HepG2 (cell line): Measurements from ENCODE around the gene PFN1. TPM values are rescaled to one million over a fixed set of nuclear protein-coding genes. Genes with fewer than 3 reads are reported as not detected.

ENCODE experiments used
- ATAC-seq: fragments of 200-7000 bp; cut with Tn5 transposase; 3 replicates; pipeline ENCODE4 v1.9.1; 2020; ENCODE audit warnings: mild to moderate bottlenecking, moderate library complexity
- BruUV-seq: library from RNA; stranded (reverse); fragments of 400-500 nt; replicated peaks from 2 replicates; lab custom pipeline; 2021; lab: Mats Ljungman, UMichigan
- CTCF ChIA-PET: fragments of 300-600 bp; formaldehyde crosslinking; extraction: SDS; loops from one replicate; lab custom pipeline; 2021; ENCODE audit warnings: low total read pairs, inconsistent platforms, low intra/inter-chr PET ratio; lab: Yijun Ruan, JAX
- POLR2A ChIA-PET: fragments of 350-600 bp; sonication (Branson Sonifier 250); formaldehyde crosslinking; loops from one replicate; lab custom pipeline; 2020; ENCODE audit warnings: antibody characterized with exemption, inconsistent platforms; lab: Yijun Ruan, JAX
- DNase-seq: peaks from one replicate; pipeline ENCODE4 v3.0.0-alpha.2; 2015; ENCODE audit warnings: low spot score
- FAIRE-seq: peaks from 3 replicates; lab custom pipeline; 2011; peaks lifted over from hg19 to GRCh38; lab: Jason Lieb, UNC
- H2AFZ ChIP-seq: one replicate; pipeline ENCODE4 v1.6.1; 2011; ENCODE audit warnings: low read length, inconsistent platforms
- H3K27ac ChIP-seq: fragments of 300-600 bp; 3 replicates; pipeline ENCODE4 v1.8.0; 2011; ENCODE audit warnings: mixed run types, mild to moderate bottlenecking, mixed read lengths, low read length, inconsistent platforms; ENCODE audit not compliant: insufficient read depth; ENCODE audit errors: extremely low read length
- H3K27me3 ChIP-seq, 2 experiments: fragments of 200-600 bp in 1 of 2; 2 replicates in 1 of 2; 3 replicates in 1 of 2; pipeline versions ENCODE4 v1.6.0 to v1.8.0; 2011; ENCODE audit warnings: low read length in 2 of 2, mild to moderate bottlenecking in 2 of 2, moderate library complexity in 2 of 2, inconsistent platforms in 1 of 2; ENCODE audit not compliant: insufficient read depth in 2 of 2, control insufficient read depth in 1 of 2
- H3K36me3 ChIP-seq, 2 experiments: fragments of 200-600 bp in 1 of 2; replicated peaks in 1 of 2; 2 replicates in 1 of 2; 3 replicates in 1 of 2; pipeline versions ENCODE4 v1.5.1 to v1.8.0; 2011; ENCODE audit warnings: low read length in 2 of 2, inconsistent platforms in 1 of 2; ENCODE audit not compliant: insufficient read depth in 2 of 2, control insufficient read depth in 1 of 2
- H3K4me1 ChIP-seq: 2 replicates; pipeline ENCODE4 v1.5.1; 2012; ENCODE audit warnings: low read length, inconsistent platforms; ENCODE audit not compliant: insufficient read depth
- H3K4me2 ChIP-seq: 2 replicates; pipeline ENCODE4 v1.6.0; 2011; ENCODE audit warnings: low read depth, low read length, inconsistent platforms
- H3K4me3 ChIP-seq, 3 experiments: fragments of 200-600 bp in 1 of 3; sonication (generic), shearing (Covaris generic) in 1 of 3; replicated peaks in 1 of 3; 2 replicates each; pipeline ENCODE4 v1.5.1; 2011 to 2016; ENCODE audit warnings: low read length in 3 of 3, inconsistent platforms in 2 of 3, low read depth in 2 of 3, mild to moderate bottlenecking in 2 of 3, control low read depth in 1 of 3, mixed read lengths in 1 of 3; ENCODE audit not compliant: insufficient read depth in 1 of 3
- H3K79me2 ChIP-seq: one replicate; pipeline ENCODE4 v1.6.1; 2011; ENCODE audit warnings: low read length, inconsistent platforms; ENCODE audit not compliant: insufficient read depth
- H3K9ac ChIP-seq: 2 replicates; pipeline ENCODE4 v1.6.0; 2011; ENCODE audit warnings: mild to moderate bottlenecking, low read depth, low read length, inconsistent platforms; ENCODE audit not compliant: insufficient read depth
- H3K9me3 ChIP-seq: 2 replicates; pipeline ENCODE4 v1.5.1; 2012; ENCODE audit warnings: mild to moderate bottlenecking, low read length
- H4K20me1 ChIP-seq: 2 replicates; pipeline ENCODE4 v1.6.0; 2011; ENCODE audit warnings: inconsistent platforms, mild to moderate bottlenecking, low read length, moderate library complexity; ENCODE audit not compliant: insufficient read depth
- AGO2 ChIP-seq: fragments of 200-400 bp; formaldehyde crosslinking; optimal IDR thresholded peaks from 2 replicates; pipeline ENCODE3; 2017; ENCODE audit warnings: mild to moderate bottlenecking, low read depth, low read length, moderate library complexity
- MED13 ChIP-seq: sonication (generic); formaldehyde crosslinking; IDR thresholded peaks from 2 replicates; pipeline ENCODE4 v1.5.0; 2020; ENCODE audit warnings: missing genetic modification reagents
- MYC ChIP-seq: sonication (generic); formaldehyde crosslinking; IDR thresholded peaks from 2 replicates; pipeline ENCODE4 v1.9.0; 2021; ENCODE audit warnings: missing genetic modification reagents, borderline replicate concordance
- POLR2A ChIP-seq, 2 experiments: IDR thresholded peaks; 2 replicates each; pipeline ENCODE4 v1.6.1; 2011; ENCODE audit warnings: low read depth in 2 of 2, low read length in 2 of 2, mild to moderate bottlenecking in 1 of 2, moderate library complexity in 1 of 2; ENCODE audit not compliant: insufficient read depth in 1 of 2
- ZNF335 ChIP-seq: sonication (generic); formaldehyde crosslinking; IDR thresholded peaks from 2 replicates; pipeline ENCODE4 v1.4.0; 2020; ENCODE audit warnings: missing genetic modification reagents
- WGBS: methylation state at CpG from one replicate; pipeline ENCODE4 v1.1.6; 2017; ENCODE audit warnings: low lambda C conversion rate; 5-methylcytosine and 5-hydroxymethylcytosine counted together
- in situ Hi-C: cut with HindIII; loops from 2 replicates; pipeline ENCODE4 v1.10.0; 2017; ENCODE audit warnings: low pct_unique_long_range_greater_than_20kb; ENCODE audit not compliant: extremely low pct_ligation_motif_present
- intact Hi-C: fragments of 100-400 bp; cut with micrococcal nuclease; formaldehyde crosslinking; loops from one replicate; pipeline ENCODE4 v1.10.0; 2022; ENCODE audit not compliant: unreplicated experiment
- polyA plus RNA-seq, 8 experiments: library from polyadenylated mRNA; depleted of rRNA in 3 of 8; stranded (reverse) in 7 of 8; unstranded in 1 of 8; fragments of >200 nt; fragmentation: Illumina TruSeq in 4 of 8; extraction: Trizol in 4 of 8; gene quantifications; 2 replicates each; pipeline versions ENCODE4 v1.2.1 to v1.2.3, GENCODE V29; 2011 to 2016; ENCODE audit warnings: low read depth in 4 of 8, missing spikeins in 1 of 8, mixed read lengths in 1 of 8; ENCODE audit not compliant: insufficient read depth in 1 of 8
- total RNA-seq, 5 experiments: library from RNA; depleted of rRNA; stranded (reverse); fragments of >200 nt; fragmentation: Illumina TruSeq; extraction: Trizol; gene quantifications; 2 replicates each; pipeline ENCODE4 v1.2.3, GENCODE V29; 2016; ENCODE audit warnings: low read depth in 1 of 5
- TF ChIP-seq, protein P1 (sequence below): sonication (generic); formaldehyde crosslinking; IDR thresholded peaks from 2 replicates; pipeline ENCODE4 v1.9.0; 2021; ENCODE audit warnings: missing genetic modification reagents, borderline replicate concordance
- TF ChIP-seq, protein P2 (sequence below): sonication (generic); formaldehyde crosslinking; IDR thresholded peaks from 2 replicates; pipeline ENCODE4 v1.5.1; 2020; ENCODE audit warnings: mild to moderate bottlenecking, missing genetic modification reagents, moderate library complexity

PFN1 gene
- total and polyA plus RNA-seq, 2 of the 13 experiments (the other 11 are each of a cell fraction or from before 2014, with no cell fraction given), result 494 to 613 TPM

DNA sequence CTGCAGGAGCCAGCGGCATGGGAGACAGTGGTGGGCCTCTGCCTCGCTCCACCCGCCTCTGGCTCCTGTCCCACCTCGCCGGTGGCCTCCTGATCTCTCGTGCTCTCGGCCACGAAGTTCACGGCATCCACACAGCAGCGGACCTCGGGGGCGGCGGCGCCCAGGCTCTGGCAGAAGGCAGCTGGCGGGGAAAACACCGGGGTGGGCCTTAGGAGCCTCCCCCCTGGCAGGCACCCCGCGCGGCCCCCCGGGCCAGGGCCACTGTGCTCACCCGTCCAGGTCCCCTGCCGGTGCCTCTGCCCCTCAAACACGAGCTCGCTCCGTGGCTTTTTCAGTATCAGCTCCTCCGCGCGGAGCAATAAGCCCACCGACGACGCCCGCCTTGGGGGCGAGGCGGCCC, 49.4 kb downstream of the PFN1 start:
- Histone ChIP-seq H3K27ac (no peak overlapping the region), H3K36me3 (peaks cover 20 to 35% of the 10 kb centered on the region in 2 experiments; a peak in 4 of 5 replicates), H3K79me2 (no peaks in the 10 kb centered on the region), H3K9me3 (no peaks in the 10 kb centered on the region), H3K4me2 (no peak overlapping the region), H3K9ac (no peak overlapping the region), H3K4me1 (peaks cover 12% of the 10 kb centered on the region), H2AFZ (no peak overlapping the region), H3K27me3 (no peaks in the 10 kb centered on the region), H3K4me3 (no peak overlapping the region)
- BruUV-seq, result no TSS peak
- DNase-seq (no peak), FAIRE-seq (no peak)
- CTCF ChIA-PET, result no interaction called here
- WGBS, result 93% methylated on average over 25 of the region's 34 CpGs
- no peak for TF ChIP-seq MYC (CRISPR knock-in tag)
- no peak for TF ChIP-seq ZNF335 (CRISPR knock-in tag)
- 0 out of 4 replicates have a peak, but pooled peaks of 1 of the 2 experiments have one; percentile 4 for TF ChIP-seq POLR2A (IDR thresholded peaks at IDR 0.05; ENCODE audit: insufficient read depth in 1 of 2, low read depth in 2 of 2, low read length in 2 of 2)
- peak; percentile 95 for TF ChIP-seq AGO2
- TF ChIP-seq, protein P1, sequence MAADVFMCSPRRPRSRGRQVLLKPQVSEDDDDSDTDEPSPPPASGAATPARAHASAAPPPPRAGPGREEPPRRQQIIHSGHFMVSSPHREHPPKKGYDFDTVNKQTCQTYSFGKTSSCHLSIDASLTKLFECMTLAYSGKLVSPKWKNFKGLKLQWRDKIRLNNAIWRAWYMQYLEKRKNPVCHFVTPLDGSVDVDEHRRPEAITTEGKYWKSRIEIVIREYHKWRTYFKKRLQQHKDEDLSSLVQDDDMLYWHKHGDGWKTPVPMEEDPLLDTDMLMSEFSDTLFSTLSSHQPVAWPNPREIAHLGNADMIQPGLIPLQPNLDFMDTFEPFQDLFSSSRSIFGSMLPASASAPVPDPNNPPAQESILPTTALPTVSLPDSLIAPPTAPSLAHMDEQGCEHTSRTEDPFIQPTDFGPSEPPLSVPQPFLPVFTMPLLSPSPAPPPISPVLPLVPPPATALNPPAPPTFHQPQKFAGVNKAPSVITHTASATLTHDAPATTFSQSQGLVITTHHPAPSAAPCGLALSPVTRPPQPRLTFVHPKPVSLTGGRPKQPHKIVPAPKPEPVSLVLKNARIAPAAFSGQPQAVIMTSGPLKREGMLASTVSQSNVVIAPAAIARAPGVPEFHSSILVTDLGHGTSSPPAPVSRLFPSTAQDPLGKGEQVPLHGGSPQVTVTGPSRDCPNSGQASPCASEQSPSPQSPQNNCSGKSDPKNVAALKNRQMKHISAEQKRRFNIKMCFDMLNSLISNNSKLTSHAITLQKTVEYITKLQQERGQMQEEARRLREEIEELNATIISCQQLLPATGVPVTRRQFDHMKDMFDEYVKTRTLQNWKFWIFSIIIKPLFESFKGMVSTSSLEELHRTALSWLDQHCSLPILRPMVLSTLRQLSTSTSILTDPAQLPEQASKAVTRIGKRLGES, result no peak
- TF ChIP-seq, protein P2, sequence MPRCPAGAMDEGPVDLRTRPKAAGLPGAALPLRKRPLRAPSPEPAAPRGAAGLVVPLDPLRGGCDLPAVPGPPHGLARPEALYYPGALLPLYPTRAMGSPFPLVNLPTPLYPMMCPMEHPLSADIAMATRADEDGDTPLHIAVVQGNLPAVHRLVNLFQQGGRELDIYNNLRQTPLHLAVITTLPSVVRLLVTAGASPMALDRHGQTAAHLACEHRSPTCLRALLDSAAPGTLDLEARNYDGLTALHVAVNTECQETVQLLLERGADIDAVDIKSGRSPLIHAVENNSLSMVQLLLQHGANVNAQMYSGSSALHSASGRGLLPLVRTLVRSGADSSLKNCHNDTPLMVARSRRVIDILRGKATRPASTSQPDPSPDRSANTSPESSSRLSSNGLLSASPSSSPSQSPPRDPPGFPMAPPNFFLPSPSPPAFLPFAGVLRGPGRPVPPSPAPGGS (CRISPR knock-in tag), result no peak
- TF ChIP-seq MED13 (CRISPR knock-in tag), result no peak
- TF ChIP-seq, all 625 proteins: peak for 2
- POLR2A ChIA-PET, result no interaction called here
- in situ Hi-C loops, result loop anchor here (10.0 kb wide), 1 partner anchor 344 kb away; the partner anchor contains the start of gene MYBBP1A
- ATAC-seq, result no peak
- H4K20me1 ChIP-seq, result no peaks in the 10 kb centered on the region
- intact Hi-C loops, result no loop called here
